OCI-LY7 (cell line): Measurements from ENCODE around the gene OR2T27. TPM values are rescaled to one million over a fixed set of nuclear protein-coding genes. Genes with fewer than 3 reads are reported as not detected.

Experiments used
- BruUV-seq: library from RNA; stranded (reverse); fragments of 400-500 nt; replicated peaks from 2 replicates; lab custom pipeline; 2021; lab: Mats Ljungman, UMichigan
- CTCF ChIA-PET: fragments of 300-600 bp; sonication (Branson Sonifier 250); formaldehyde crosslinking; loops from one replicate; lab custom pipeline; 2022; ENCODE audit warnings: antibody characterized with exemption; ENCODE audit not compliant: unreplicated experiment; lab: Charles Lee
- POLR2A ChIA-PET: fragments of 300-600 bp; sonication (Branson Sonifier 250); formaldehyde crosslinking; loops from one replicate; lab custom pipeline; 2022; ENCODE audit warnings: antibody characterized with exemption; lab: Charles Lee
- DNase-seq: peaks from one replicate; pipeline ENCODE4 v3.0.0-alpha.2; 2015; ENCODE audit warnings: low spot score
- H2AFZ ChIP-seq: fragments of 200-600 bp; sonication (generic), shearing (Covaris generic); 2 replicates; pipeline ENCODE4 v1.6.1; 2014; ENCODE audit warnings: mild to moderate bottlenecking, antibody characterized with exemption, low read length, moderate library complexity
- H3K27ac ChIP-seq: fragments of 200-600 bp; sonication (generic); 2 replicates; pipeline ENCODE4 v1.5.1; 2014; ENCODE audit warnings: mixed run types, low read depth, mild to moderate bottlenecking, moderate library complexity, low read length, inconsistent platforms; ENCODE audit not compliant: poor library complexity, severe bottlenecking
- H3K36me3 ChIP-seq: fragments of 200-600 bp; sonication (generic); 2 replicates; pipeline ENCODE4 v1.6.1; 2014; ENCODE audit warnings: mild to moderate bottlenecking, antibody characterized with exemption, low read length, moderate library complexity, mixed read lengths; ENCODE audit not compliant: insufficient read depth
- H3K4me1 ChIP-seq: fragments of 200-600 bp; sonication (generic); 2 replicates; pipeline ENCODE4 v1.5.1; 2014; ENCODE audit warnings: mild to moderate bottlenecking, low read length; ENCODE audit not compliant: insufficient read depth, poor library complexity, severe bottlenecking
- H3K4me2 ChIP-seq: fragments of 200-600 bp; sonication (generic); 2 replicates; pipeline ENCODE4 v1.6.1; 2014; ENCODE audit warnings: mild to moderate bottlenecking, low read length
- H3K4me3 ChIP-seq: fragments of 200-600 bp; sonication (generic); 2 replicates; pipeline ENCODE4 v1.5.1; 2014; ENCODE audit warnings: mild to moderate bottlenecking, low read depth, low read length; ENCODE audit not compliant: poor library complexity, severe bottlenecking
- H3K79me2 ChIP-seq: fragments of 200-600 bp; sonication (generic); 2 replicates; pipeline ENCODE4 v1.6.1; 2016; ENCODE audit warnings: low read depth, mild to moderate bottlenecking, low read length, moderate library complexity, mixed read lengths; ENCODE audit not compliant: insufficient read depth
- H3K9me2 ChIP-seq: fragments of 200-600 bp; sonication (generic); 2 replicates; pipeline ENCODE4 v1.6.1; 2016; ENCODE audit warnings: mild to moderate bottlenecking, low read length, mixed read lengths; ENCODE audit not compliant: insufficient read depth
- H3K9me3 ChIP-seq: fragments of 200-600 bp; sonication (generic); 2 replicates; pipeline ENCODE4 v1.6.1; 2014; ENCODE audit warnings: mild to moderate bottlenecking, mixed run types, low read length, mixed read lengths
- H4K20me1 ChIP-seq: fragments of 200-600 bp; sonication (generic); 2 replicates; pipeline ENCODE4 v1.6.1; 2014; ENCODE audit warnings: mild to moderate bottlenecking, antibody characterized with exemption, low read length, moderate library complexity, mixed read lengths; ENCODE audit not compliant: insufficient read depth
- EZH2phosphoT487 ChIP-seq: fragments of 200-600 bp; sonication (generic); IDR thresholded peaks from 2 replicates; pipeline ENCODE4 v1.6.1; 2018; ENCODE audit warnings: low read depth, borderline replicate concordance, mild to moderate bottlenecking, mixed run types, antibody characterized with exemption, low read length, moderate library complexity, mixed read lengths
- intact Hi-C: fragments of 100-400 bp; cut with micrococcal nuclease; formaldehyde crosslinking; loops from one replicate; pipeline ENCODE4 v1.10.0; 2022; ENCODE audit not compliant: unreplicated experiment
- total RNA-seq, 2 experiments: library from RNA; depleted of rRNA in 1 of 2; stranded (reverse); fragments of >200 nt in 1 of 2; shearing (Covaris generic) in 1 of 2; gene quantifications; 2 replicates each; pipeline ENCODE4 v1.2.3, GENCODE V29; 2014 to 2022
- TF ChIP-seq, protein P1 (sequence below): fragments of 200-600 bp; sonication (generic); conservative IDR thresholded peaks from 2 replicates; pipeline ENCODE4 v1.5.1; 2014; ENCODE audit warnings: mild to moderate bottlenecking, antibody characterized with exemption, low read length, moderate library complexity, mixed read lengths

The OR2T27 gene
- total RNA-seq, 2 experiments from 2014 or later: not detected

DNA sequence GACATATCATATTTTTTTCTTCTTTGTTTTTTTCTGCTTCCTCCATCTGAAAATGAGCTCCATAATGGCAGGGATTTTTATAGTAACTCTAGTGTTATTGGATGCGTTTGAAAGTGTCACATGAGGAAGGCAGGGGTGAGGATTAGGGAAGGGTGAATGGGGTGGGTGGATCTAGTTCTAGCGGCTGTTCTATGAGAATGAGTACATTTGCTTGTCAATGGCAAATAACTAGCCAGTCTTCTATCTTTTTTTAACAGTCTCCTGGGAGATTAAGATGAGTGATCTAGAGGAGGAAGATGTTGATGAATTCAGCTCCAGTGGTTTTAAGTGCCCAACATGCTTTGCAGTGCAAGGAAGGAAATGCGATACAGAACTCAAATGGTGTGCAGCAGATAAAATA is 41.4 kb upstream of the OR2T27 start:
- Histone ChIP-seq H3K36me3 (no peaks in the 10 kb centered on the region), H4K20me1 (no peaks in the 10 kb centered on the region), H3K9me3 (no peaks in the 10 kb centered on the region), H3K27ac (no peak overlapping the region), H3K9me2 (no peaks in the 10 kb centered on the region), H2AFZ (no peak overlapping the region), H3K79me2 (no peaks in the 10 kb centered on the region), H3K4me3 (no peak overlapping the region), H3K4me2 (no peak overlapping the region), H3K4me1 (no peaks in the 10 kb centered on the region)
- intact Hi-C loops: loop anchor here (2.0 kb wide), 1 partner anchor 108 kb away; no protein-coding TSS in a partner anchor
- DNase-seq: no peak
- no TSS peak for BruUV-seq
- TF ChIP-seq, protein P1, sequence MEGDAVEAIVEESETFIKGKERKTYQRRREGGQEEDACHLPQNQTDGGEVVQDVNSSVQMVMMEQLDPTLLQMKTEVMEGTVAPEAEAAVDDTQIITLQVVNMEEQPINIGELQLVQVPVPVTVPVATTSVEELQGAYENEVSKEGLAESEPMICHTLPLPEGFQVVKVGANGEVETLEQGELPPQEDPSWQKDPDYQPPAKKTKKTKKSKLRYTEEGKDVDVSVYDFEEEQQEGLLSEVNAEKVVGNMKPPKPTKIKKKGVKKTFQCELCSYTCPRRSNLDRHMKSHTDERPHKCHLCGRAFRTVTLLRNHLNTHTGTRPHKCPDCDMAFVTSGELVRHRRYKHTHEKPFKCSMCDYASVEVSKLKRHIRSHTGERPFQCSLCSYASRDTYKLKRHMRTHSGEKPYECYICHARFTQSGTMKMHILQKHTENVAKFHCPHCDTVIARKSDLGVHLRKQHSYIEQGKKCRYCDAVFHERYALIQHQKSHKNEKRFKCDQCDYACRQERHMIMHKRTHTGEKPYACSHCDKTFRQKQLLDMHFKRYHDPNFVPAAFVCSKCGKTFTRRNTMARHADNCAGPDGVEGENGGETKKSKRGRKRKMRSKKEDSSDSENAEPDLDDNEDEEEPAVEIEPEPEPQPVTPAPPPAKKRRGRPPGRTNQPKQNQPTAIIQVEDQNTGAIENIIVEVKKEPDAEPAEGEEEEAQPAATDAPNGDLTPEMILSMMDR: no peak
- TF ChIP-seq EZH2phosphoT487: no peak
- POLR2A ChIA-PET: interaction anchor here (0.7 to 1.1 kb wide), 3 partner anchors 27 to 175 kb away, joined by 3 read pairs; no protein-coding TSS in a partner anchor
- CTCF ChIA-PET: no interaction called here

- intact Hi-C loops: loop anchor here (2.0 kb wide), 1 partner anchor 109 kb away; no protein-coding TSS in a partner anchor
- no peaks in the 10 kb centered on the region for H3K79me2 ChIP-seq
- DNase-seq: peak; percentile 48
- H3K9me3 ChIP-seq: no peaks in the 10 kb centered on the region
- ChIA-PET CTCF (no interaction called here), POLR2A (interaction anchor here (0.7 to 1.1 kb wide), 2 partner anchors 27 to 99 kb away, joined by 3 read pairs; no protein-coding TSS in a partner anchor)
- no peak overlapping the region for H2AFZ ChIP-seq
- no peak for TF ChIP-seq EZH2phosphoT487
- TF ChIP-seq, protein P1: peak; percentile 55
- H3K27ac ChIP-seq: no peak overlapping the region
- no peaks in the 10 kb centered on the region for H3K4me1 ChIP-seq
- no peak overlapping the region for H3K4me2 ChIP-seq
- no TSS peak for BruUV-seq
- no peak overlapping the region for H3K4me3 ChIP-seq
- H3K9me2 ChIP-seq: no peaks in the 10 kb centered on the region
- no peaks in the 10 kb centered on the region for H4K20me1 ChIP-seq
- H3K36me3 ChIP-seq: no peaks in the 10 kb centered on the region
Measured at GRCh38 chr1:248696261-248696660, 40.9 kb upstream of the OR2T27 start.

GRCh38 chr1:248695451-248696132 is 40.3 kb upstream of the OR2T27 start:
- no peak for TF ChIP-seq EZH2phosphoT487
- TF ChIP-seq, protein P1: no peak
- no peaks in the 10 kb centered on the region for H3K36me3 ChIP-seq
- no peaks in the 10 kb centered on the region for H3K9me2 ChIP-seq
- no peak overlapping the region for H3K4me2 ChIP-seq
- H3K9me3 ChIP-seq: no peaks in the 10 kb centered on the region
- no peak for DNase-seq
- H3K4me3 ChIP-seq: no peak overlapping the region
- no peak overlapping the region for H3K27ac ChIP-seq
- H3K79me2 ChIP-seq: no peaks in the 10 kb centered on the region
- ChIA-PET CTCF (no interaction called here), POLR2A (no interaction called here)
- H3K4me1 ChIP-seq: no peaks in the 10 kb centered on the region
- H2AFZ ChIP-seq: no peak overlapping the region
- BruUV-seq: no TSS peak
- H4K20me1 ChIP-seq: no peaks in the 10 kb centered on the region
- intact Hi-C loops: loop anchor here (2.0 kb wide), 1 partner anchor 109 kb away; no protein-coding TSS in a partner anchor
